IMR-90 (cell line): ENCODE results near the gene OR5H6. TPM values are rescaled to one million over a fixed set of nuclear protein-coding genes. Genes with fewer than 3 reads are reported as not detected.

ENCODE experiments used
- ATAC-seq: fragments of 200-7000 bp; cut with Tn5 transposase; 2 replicates; pipeline ENCODE4 v1.9.1; 2020; ENCODE audit warnings: low read depth, mild to moderate bottlenecking, moderate library complexity
- BruUV-seq: library from RNA; stranded (reverse); fragments of 400-500 nt; replicated peaks from 2 replicates; lab custom pipeline; 2021; lab: Mats Ljungman, UMichigan
- CTCF ChIA-PET: fragments of 300-600 bp; formaldehyde crosslinking; extraction: SDS; loops from one replicate; lab custom pipeline; 2021; ENCODE audit warnings: antibody characterized with exemption; lab: Yijun Ruan, JAX
- POLR2A ChIA-PET: fragments of 300-600 bp; sonication (Branson Sonifier 250); formaldehyde crosslinking; loops from one replicate; lab custom pipeline; 2022; ENCODE audit warnings: antibody characterized with exemption; ENCODE audit not compliant: unreplicated experiment; lab: Charles Lee
- DNase-seq: peaks from one replicate; pipeline ENCODE4 v3.0.0; 2013
- H2AFZ ChIP-seq: replicated peaks from 2 replicates; pipeline ENCODE3; 2013; ENCODE audit warnings: low read length, mild to moderate bottlenecking; ENCODE audit not compliant: poor library complexity
- H2AK5ac ChIP-seq: 2 replicates; pipeline ENCODE4 v1.6.1; 2013; ENCODE audit warnings: low read depth, low read length, inconsistent platforms
- H2AK9ac ChIP-seq: replicated peaks from 2 replicates; pipeline ENCODE3; 2013; ENCODE audit warnings: mild to moderate bottlenecking, low read depth, low read length, moderate library complexity; ENCODE audit not compliant: poor library complexity
- H2BK120ac ChIP-seq: 2 replicates; pipeline ENCODE4 v1.6.1; 2013; ENCODE audit warnings: low read depth, low read length, inconsistent platforms
- H2BK15ac ChIP-seq: 3 replicates; pipeline ENCODE4 v1.6.1; 2013; ENCODE audit warnings: low read depth, low read length, inconsistent platforms
- H2BK20ac ChIP-seq: 2 replicates; pipeline ENCODE4 v1.6.1; 2013; ENCODE audit warnings: low read depth, mild to moderate bottlenecking, inconsistent platforms, low read length, moderate library complexity
- H2BK5ac ChIP-seq: 2 replicates; pipeline ENCODE4 v1.6.1; 2013; ENCODE audit warnings: mild to moderate bottlenecking, low read depth, low read length, inconsistent platforms; ENCODE audit not compliant: poor library complexity, severe bottlenecking
- H3K14ac ChIP-seq: replicated peaks from 2 replicates; pipeline ENCODE4 v1.6.1; 2013; ENCODE audit warnings: low read depth, low read length, inconsistent platforms
- H3K18ac ChIP-seq: 2 replicates; pipeline ENCODE4 v1.6.1; 2013; ENCODE audit warnings: low read depth, low read length, control low read depth
- H3K23ac ChIP-seq: 2 replicates; pipeline ENCODE4 v1.6.1; 2013; ENCODE audit warnings: low read depth, low read length, inconsistent platforms
- H3K27ac ChIP-seq: 2 replicates; pipeline ENCODE4 v1.5.1; 2013; ENCODE audit warnings: mild to moderate bottlenecking, control low read depth, low read length; ENCODE audit not compliant: insufficient read depth
- H3K27me3 ChIP-seq: 2 replicates; pipeline ENCODE4 v1.6.1; 2013; ENCODE audit warnings: low read length; ENCODE audit not compliant: control insufficient read depth, insufficient read depth
- H3K36me3 ChIP-seq: 2 replicates; pipeline ENCODE4 v1.6.1; 2013; ENCODE audit warnings: low read length, mixed read lengths; ENCODE audit not compliant: control insufficient read depth, insufficient read depth
- H3K4ac ChIP-seq: 2 replicates; pipeline ENCODE4 v1.6.1; 2013; ENCODE audit warnings: low read depth, low read length, inconsistent platforms
- H3K4me1 ChIP-seq: 2 replicates; pipeline ENCODE4 v1.6.1; 2013; ENCODE audit warnings: low read length, mixed read lengths; ENCODE audit not compliant: control insufficient read depth, insufficient read depth
- H3K4me2 ChIP-seq: 2 replicates; pipeline ENCODE4 v1.6.1; 2013; ENCODE audit warnings: low read depth, mild to moderate bottlenecking, control low read depth, low read length, moderate library complexity
- H3K4me3 ChIP-seq: 2 replicates; pipeline ENCODE4 v1.5.1; 2013; ENCODE audit warnings: low read depth, mild to moderate bottlenecking, control low read depth, low read length, moderate library complexity; ENCODE audit not compliant: insufficient read depth
- H3K56ac ChIP-seq: 2 replicates; pipeline ENCODE4 v1.6.1; 2013; ENCODE audit warnings: low read length, inconsistent platforms; ENCODE audit not compliant: insufficient read depth; ENCODE audit errors: extremely low read depth
- H3K79me1 ChIP-seq, 2 experiments: 2 replicates each; pipeline ENCODE4 v1.6.1; 2013; ENCODE audit warnings: low read length in 2 of 2, inconsistent platforms in 1 of 2, low read depth in 1 of 2
- H3K9ac ChIP-seq: 2 replicates; pipeline ENCODE4 v1.6.1; 2013; ENCODE audit warnings: low read depth, low read length, control low read depth
- H3K9me1 ChIP-seq: 2 replicates; pipeline ENCODE4 v1.6.1; 2013; ENCODE audit warnings: low read length, inconsistent platforms; ENCODE audit not compliant: insufficient read depth
- H3K9me3 ChIP-seq: 2 replicates; pipeline ENCODE4 v1.6.1; 2013; ENCODE audit warnings: low read length; ENCODE audit not compliant: control insufficient read depth, insufficient read depth
- H4K20me1 ChIP-seq: 2 replicates; pipeline ENCODE4 v1.6.1; 2013; ENCODE audit warnings: low read length, inconsistent platforms; ENCODE audit not compliant: insufficient read depth
- H4K5ac ChIP-seq: 2 replicates; pipeline ENCODE4 v1.6.1; 2013; ENCODE audit warnings: mild to moderate bottlenecking, low read depth, low read length, control low read depth
- H4K8ac ChIP-seq, 2 experiments: 2 replicates each; pipeline ENCODE4 v1.6.1; 2013; ENCODE audit warnings: low read depth in 2 of 2, low read length in 2 of 2, control low read depth in 1 of 2, inconsistent platforms in 1 of 2
- H4K91ac ChIP-seq: 2 replicates; pipeline ENCODE4 v1.6.1; 2013; ENCODE audit warnings: low read depth, low read length, inconsistent platforms; ENCODE audit not compliant: insufficient read depth
- CHD1 ChIP-seq: IDR thresholded peaks from 2 replicates; pipeline ENCODE4 v1.6.1; 2012; ENCODE audit warnings: low read depth, low read length, improper control_type of control experiment
- MAFK ChIP-seq: IDR thresholded peaks from 2 replicates; pipeline ENCODE4 v1.6.1; 2012; ENCODE audit warnings: low read depth, low read length, improper control_type of control experiment
- MAZ ChIP-seq: IDR thresholded peaks from 2 replicates; pipeline ENCODE4 v1.6.1; 2012; ENCODE audit warnings: low read depth, mild to moderate bottlenecking, low read length, improper control_type of control experiment, moderate library complexity, borderline replicate concordance
- MXI1 ChIP-seq: IDR thresholded peaks from 2 replicates; pipeline ENCODE4 v1.6.1; 2012; ENCODE audit warnings: low read depth, mild to moderate bottlenecking, low read length, moderate library complexity, borderline replicate concordance
- SMC3 ChIP-seq: fragments of 150-350 bp; IDR thresholded peaks from 2 replicates; pipeline ENCODE4 v1.6.1; 2016; ENCODE audit warnings: low read depth, mild to moderate bottlenecking, antibody characterized with exemption, low read length, moderate library complexity
- WGBS, 2 experiments: methylation state at CpG; one replicate each; pipeline versions ENCODE4 v1.1.5 to v1.1.7; 2013; ENCODE audit warnings: missing lambda C conversion rate in 2 of 2; ENCODE audit not compliant: insufficient read length in 1 of 2; ENCODE audit errors: extremely low coverage in 2 of 2; 5-methylcytosine and 5-hydroxymethylcytosine counted together
- dilution Hi-C: fragments of 300-500 bp; cut with HindIII; formaldehyde crosslinking; loops from one replicate; pipeline ENCODE4 v1.14.3; 2018; ENCODE audit warnings: low sequenced_read_pairs; ENCODE audit not compliant: unreplicated experiment
- in situ Hi-C: fragments of 300-500 bp; cut with MboI; formaldehyde crosslinking; loops from 3 replicates; pipeline ENCODE4 v1.14.3; 2019; ENCODE audit warnings: low sequenced_read_pairs, inconsistent platforms, mixed read lengths
- intact Hi-C: fragments of 100-400 bp; cut with micrococcal nuclease; formaldehyde crosslinking; loops from 2 replicates; pipeline ENCODE4 v1.10.0; 2022
- polyA plus RNA-seq, 3 experiments: library from polyadenylated mRNA; depleted of rRNA; stranded (reverse); fragments of >200 nt; gene quantifications; 2 replicates each; pipeline ENCODE4 v1.2.3, GENCODE V29; 2012; ENCODE audit warnings: low replicate concordance in 1 of 3
- total RNA-seq: library from RNA; depleted of rRNA; stranded (reverse); fragments of >200 nt; gene quantifications from 2 replicates; pipeline ENCODE4 v1.2.3, GENCODE V29; 2012
- TF ChIP-seq, protein P1 (sequence below): fragments of 150-350 bp; IDR thresholded peaks from 2 replicates; pipeline ENCODE4 v1.6.1; 2016; ENCODE audit warnings: low read depth, mild to moderate bottlenecking, low read length, moderate library complexity, borderline replicate concordance
- TF ChIP-seq, protein P2 (sequence below): conservative IDR thresholded peaks from 2 replicates; pipeline ENCODE4 v1.5.1; 2012; ENCODE audit warnings: mild to moderate bottlenecking, low read depth, low read length, improper control_type of control experiment
- TF ChIP-seq, protein P3 (sequence below): fragments of 150-350 bp; IDR thresholded peaks from 2 replicates; pipeline ENCODE4 v1.6.1; 2017; ENCODE audit warnings: mild to moderate bottlenecking, antibody characterized with exemption, low read length, low read depth

Gene OR5H6
- total and polyA plus RNA-seq, 2 of the 4 experiments (the other 2 are of a cell fraction) = not detected

DNA sequence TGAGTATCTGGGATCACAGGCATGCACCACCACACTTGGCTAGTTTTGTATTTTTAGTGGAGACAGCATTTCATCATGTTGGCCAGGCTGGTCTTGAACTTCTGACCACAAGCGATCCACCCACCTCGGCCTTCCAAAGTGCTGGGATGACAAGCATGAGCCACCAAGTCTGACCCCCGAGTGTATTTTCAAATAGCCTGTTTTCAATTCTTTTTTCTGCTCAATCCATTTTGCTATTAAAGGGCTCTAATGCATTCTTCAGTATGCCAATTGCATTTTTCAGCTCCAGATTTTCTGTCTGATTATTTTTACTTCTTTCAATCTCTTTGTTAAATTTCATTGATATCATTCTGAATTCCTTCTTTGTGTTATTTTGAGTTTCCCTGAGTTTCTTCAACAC, 5.8 kb downstream of the OR5H6 start:
- Histone ChIP-seq H2BK120ac (no peak overlapping the region), H3K4ac (no peak overlapping the region), H3K4me2 (no peak overlapping the region), H2AFZ (no peak overlapping the region), H4K20me1 (no peaks in the 10 kb centered on the region), H2BK15ac (no peak overlapping the region), H3K4me1 (no peaks in the 10 kb centered on the region), H2BK5ac (no peak overlapping the region), H3K36me3 (no peaks in the 10 kb centered on the region), H3K9me3 (peaks cover 2% of the 10 kb centered on the region; the same call in 1 of the 2 replicates), H3K79me1 (no peaks in the 10 kb centered on the region), H3K9me1 (no peaks in the 10 kb centered on the region), H3K9ac (no peak overlapping the region), H4K5ac (no peak overlapping the region), H2BK20ac (no peak overlapping the region), H3K18ac (no peak overlapping the region), H2AK9ac (no peak overlapping the region), H3K27ac (no peak overlapping the region), H3K27me3 (no peaks in the 10 kb centered on the region), H4K91ac (no peak overlapping the region), H2AK5ac (no peak overlapping the region), H4K8ac (no peak overlapping the region), H3K23ac (no peak overlapping the region), H3K4me3 (no peak overlapping the region), H3K14ac (no peak overlapping the region), H3K56ac (no peak overlapping the region)
- no TSS peak for BruUV-seq
- dilution Hi-C loops (no loop called here), intact Hi-C loops (no loop called here), in situ Hi-C loops (no loop called here)
- CTCF ChIA-PET = no interaction called here
- ATAC-seq = no peak
- POLR2A ChIA-PET = no interaction called here
- WGBS, 2 experiments = 36% methylated on average over 3 of the region's 3 CpGs; no CpG with 5 or more reads in 1 of the 2 experiments
- DNase-seq = no peak
- TF ChIP-seq CHD1 (no peak), MAFK (no peak), SMC3 (no peak), MXI1 (no peak), MAZ (no peak)
- TF ChIP-seq, protein P1, sequence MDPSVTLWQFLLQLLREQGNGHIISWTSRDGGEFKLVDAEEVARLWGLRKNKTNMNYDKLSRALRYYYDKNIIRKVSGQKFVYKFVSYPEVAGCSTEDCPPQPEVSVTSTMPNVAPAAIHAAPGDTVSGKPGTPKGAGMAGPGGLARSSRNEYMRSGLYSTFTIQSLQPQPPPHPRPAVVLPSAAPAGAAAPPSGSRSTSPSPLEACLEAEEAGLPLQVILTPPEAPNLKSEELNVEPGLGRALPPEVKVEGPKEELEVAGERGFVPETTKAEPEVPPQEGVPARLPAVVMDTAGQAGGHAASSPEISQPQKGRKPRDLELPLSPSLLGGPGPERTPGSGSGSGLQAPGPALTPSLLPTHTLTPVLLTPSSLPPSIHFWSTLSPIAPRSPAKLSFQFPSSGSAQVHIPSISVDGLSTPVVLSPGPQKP = no peak
- TF ChIP-seq, protein P2, sequence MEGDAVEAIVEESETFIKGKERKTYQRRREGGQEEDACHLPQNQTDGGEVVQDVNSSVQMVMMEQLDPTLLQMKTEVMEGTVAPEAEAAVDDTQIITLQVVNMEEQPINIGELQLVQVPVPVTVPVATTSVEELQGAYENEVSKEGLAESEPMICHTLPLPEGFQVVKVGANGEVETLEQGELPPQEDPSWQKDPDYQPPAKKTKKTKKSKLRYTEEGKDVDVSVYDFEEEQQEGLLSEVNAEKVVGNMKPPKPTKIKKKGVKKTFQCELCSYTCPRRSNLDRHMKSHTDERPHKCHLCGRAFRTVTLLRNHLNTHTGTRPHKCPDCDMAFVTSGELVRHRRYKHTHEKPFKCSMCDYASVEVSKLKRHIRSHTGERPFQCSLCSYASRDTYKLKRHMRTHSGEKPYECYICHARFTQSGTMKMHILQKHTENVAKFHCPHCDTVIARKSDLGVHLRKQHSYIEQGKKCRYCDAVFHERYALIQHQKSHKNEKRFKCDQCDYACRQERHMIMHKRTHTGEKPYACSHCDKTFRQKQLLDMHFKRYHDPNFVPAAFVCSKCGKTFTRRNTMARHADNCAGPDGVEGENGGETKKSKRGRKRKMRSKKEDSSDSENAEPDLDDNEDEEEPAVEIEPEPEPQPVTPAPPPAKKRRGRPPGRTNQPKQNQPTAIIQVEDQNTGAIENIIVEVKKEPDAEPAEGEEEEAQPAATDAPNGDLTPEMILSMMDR = no peak
- TF ChIP-seq, protein P3, sequence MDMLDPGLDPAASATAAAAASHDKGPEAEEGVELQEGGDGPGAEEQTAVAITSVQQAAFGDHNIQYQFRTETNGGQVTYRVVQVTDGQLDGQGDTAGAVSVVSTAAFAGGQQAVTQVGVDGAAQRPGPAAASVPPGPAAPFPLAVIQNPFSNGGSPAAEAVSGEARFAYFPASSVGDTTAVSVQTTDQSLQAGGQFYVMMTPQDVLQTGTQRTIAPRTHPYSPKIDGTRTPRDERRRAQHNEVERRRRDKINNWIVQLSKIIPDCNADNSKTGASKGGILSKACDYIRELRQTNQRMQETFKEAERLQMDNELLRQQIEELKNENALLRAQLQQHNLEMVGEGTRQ = no peak
